ENCODE measurements around the gene CFAP57.

The CFAP57 gene

GRCh38 chr1:43293896-43294760 is 122.0 kb downstream of the CFAP57 start:
- in situ Hi-C loops (cut with HindIII; ENCODE audit: low sequenced_read_pairs) = no loop called here

GRCh38 chr1:43294761-43295160 is 122.6 kb downstream of the CFAP57 start:
- in situ Hi-C loops (cut with HindIII; ENCODE audit: low sequenced_read_pairs) = no loop called here

DNA sequence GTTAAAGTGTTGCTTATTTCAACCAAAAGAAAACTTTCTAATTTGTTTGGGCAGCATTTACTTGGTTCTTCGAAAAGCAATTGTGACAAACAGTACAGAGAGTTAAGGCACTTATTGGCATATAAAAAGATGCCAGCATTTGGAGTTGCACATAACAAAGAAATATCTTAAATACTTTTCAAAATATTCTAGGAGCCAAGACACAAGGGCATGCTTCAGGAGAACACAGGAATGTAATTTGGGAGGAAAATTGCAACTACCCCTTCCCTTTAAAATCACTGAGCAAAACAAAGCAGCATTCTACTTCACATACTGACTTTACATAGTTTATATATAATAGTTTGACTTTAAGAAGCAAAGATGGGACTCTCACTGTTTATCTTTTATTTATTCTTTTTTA is 124.1 kb downstream of the CFAP57 start:
- in situ Hi-C loops (cut with HindIII; ENCODE audit: low sequenced_read_pairs) = no loop called here

- in situ Hi-C loops (cut with HindIII; ENCODE audit: low sequenced_read_pairs) = no loop called here
Measured at GRCh38 chr1:43298055-43298454, 125.9 kb downstream of the CFAP57 start.

GRCh38 chr1:43299101-43299500 is 127.0 kb downstream of the CFAP57 start:
- in situ Hi-C loops (cut with HindIII; ENCODE audit: low sequenced_read_pairs) = no loop called here

- in situ Hi-C loops (cut with HindIII; ENCODE audit: low sequenced_read_pairs) = no loop called here
Measured at GRCh38 chr1:43300378-43301094, 128.4 kb downstream of the CFAP57 start, which contains the start of gene TIE1. TIE1 (plus strand) TSS chr1:43300982; CDS start chr1:43301072, 90 bp downstream.

GRCh38 chr1:43302201-43302600 is 130.1 kb downstream of the CFAP57 start:
- in situ Hi-C loops (cut with HindIII; ENCODE audit: low sequenced_read_pairs) = no loop called here

GRCh38 chr1:43302721-43303470 is 130.8 kb downstream of the CFAP57 start:
- in situ Hi-C loops (cut with HindIII; ENCODE audit: low sequenced_read_pairs) = no loop called here

GRCh38 chr1:43303471-43304313 is 131.6 kb downstream of the CFAP57 start:
- in situ Hi-C loops (cut with HindIII; ENCODE audit: low sequenced_read_pairs) = no loop called here
